ENCODE results near the gene CRACR2B.

CRACR2B gene

DNA sequence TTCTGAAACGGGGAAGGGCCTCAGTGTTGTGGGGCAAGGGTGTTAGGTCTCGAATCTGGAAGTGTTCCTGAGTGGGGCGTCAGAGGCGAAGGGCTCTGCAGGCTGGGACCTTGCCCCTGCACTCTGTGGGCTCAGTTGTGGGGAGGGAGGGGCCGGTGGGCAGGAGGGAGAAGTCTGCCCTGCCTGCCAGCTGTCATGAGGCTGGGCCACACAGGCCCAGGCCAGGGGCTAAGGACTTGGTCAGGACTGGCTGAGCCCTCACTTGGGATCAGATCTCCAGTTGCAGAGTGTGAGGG lies at the start of gene CRACR2B:
Gene CRACR2B (plus strand): TSS at position 23 of the 296 bp plus-strand sequence. CDS start 689 bp downstream, outside the sequence.
- no peaks in the 10 kb centered on the region for H3K27me3 Mint-ChIP-seq
- H3K36me3 Mint-ChIP-seq, result peaks cover 6% of the 10 kb centered on the region
- DNase-seq (ENCODE audit: low spot score in 2 of 2), result no peak
- H3K27ac Mint-ChIP-seq, result peak within 1 kb of the TSS; percentile 29
- peaks cover 30% of the 10 kb centered on the region for H3K4me1 Mint-ChIP-seq
- no peak for ATAC-seq (ENCODE audit: low read depth)
- H3K9me3 Mint-ChIP-seq, result no peaks in the 10 kb centered on the region
- H3K4me3 Mint-ChIP-seq, result peak within 1 kb of the TSS; percentile 82

DNA sequence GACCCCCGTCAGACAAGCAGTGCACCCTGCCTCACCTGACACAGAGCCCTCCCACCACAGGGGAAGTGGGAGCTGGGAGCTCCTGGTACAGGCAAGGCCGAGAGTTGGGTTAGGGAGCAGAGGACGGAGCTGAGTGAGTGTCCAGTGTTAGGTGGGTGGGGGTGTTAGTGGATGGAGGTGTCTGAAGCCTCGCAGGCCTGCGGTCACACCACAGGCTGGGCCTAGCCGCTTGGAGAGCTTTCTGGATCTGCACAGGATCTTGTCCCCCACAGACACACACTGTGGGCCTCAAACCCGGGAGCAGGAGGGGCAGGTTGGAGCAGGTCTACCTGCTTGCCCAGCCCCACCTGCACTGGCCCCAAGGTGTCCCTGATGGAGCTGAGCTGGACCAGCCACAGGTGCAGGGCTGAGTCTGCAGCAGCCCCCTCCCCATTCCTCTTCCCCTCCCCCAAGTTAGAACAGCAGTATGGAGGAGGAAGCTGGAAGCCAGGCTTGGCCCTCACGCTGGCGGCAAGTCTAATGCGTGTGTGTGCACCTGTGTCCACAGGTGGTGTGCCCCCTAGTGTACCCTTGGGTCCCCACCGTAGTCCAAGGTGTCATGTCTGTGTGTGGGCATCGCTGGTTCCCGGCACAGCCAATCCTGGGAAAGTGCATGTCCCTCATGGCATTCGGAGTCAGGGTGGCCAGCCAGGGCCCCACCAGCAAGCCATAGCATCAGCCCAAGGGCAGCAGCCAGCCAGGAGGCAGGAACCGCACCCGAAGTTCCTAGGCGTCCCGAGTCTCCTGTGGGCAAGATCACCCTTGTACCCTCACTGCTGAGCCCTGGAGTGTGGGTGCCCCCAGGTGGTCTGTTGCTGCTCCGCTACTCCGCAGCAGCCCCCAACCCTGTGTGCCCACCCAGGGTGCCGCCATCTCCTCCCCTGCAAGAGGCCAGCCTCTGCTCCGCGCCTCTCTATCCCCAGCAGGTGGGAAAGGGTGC lies 48.5 kb upstream of the CRACR2B start:
- H3K36me3 Mint-ChIP-seq, result no peaks in the 10 kb centered on the region
- H3K4me3 Mint-ChIP-seq, result peak overlapping the region; percentile 56
- peak in 1 of 2 donors; percentile 10 for DNase-seq (ENCODE audit: low spot score in 2 of 2)
- H3K9me3 Mint-ChIP-seq, result no peaks in the 10 kb centered on the region
- no peak for ATAC-seq (ENCODE audit: low read depth)
- H3K4me1 Mint-ChIP-seq, result peaks cover 8% of the 10 kb centered on the region
- no peak overlapping the region for H3K27ac Mint-ChIP-seq
- H3K27me3 Mint-ChIP-seq, result no peaks in the 10 kb centered on the region

DNA sequence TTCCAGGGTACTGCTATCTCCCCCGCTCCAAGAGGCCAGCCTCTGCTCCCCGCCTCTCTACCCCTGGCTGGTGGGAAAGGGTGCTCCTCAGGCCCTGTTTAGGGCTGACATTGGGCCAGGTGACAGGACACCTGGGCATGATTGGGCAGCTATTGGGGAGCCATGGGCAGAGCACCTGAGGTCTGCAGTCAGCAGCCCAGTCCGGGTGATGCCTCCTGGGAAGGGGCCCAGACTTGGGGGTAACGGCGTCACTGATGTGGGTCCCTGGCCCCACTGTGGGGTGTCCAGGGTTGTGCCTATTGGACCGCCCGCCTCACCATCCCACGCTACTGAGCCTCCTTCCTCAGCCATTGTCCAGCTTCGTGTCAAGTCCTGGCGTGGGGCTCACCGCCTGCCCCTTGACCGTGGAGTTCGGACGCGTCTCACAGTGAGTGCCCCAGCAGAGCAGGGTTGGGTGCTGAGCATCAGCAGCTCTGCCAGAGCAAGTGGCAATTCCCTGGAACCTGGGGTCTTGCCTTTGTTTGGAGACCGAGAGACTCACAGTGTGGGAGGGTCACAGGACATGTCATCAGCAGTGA lies 47.7 kb upstream of the CRACR2B start:
- H3K9me3 Mint-ChIP-seq, result no peaks in the 10 kb centered on the region
- DNase-seq (ENCODE audit: low spot score in 2 of 2) (peak in 1 of 2 donors; percentile 9), ATAC-seq (ENCODE audit: low read depth) (no peak)
- H3K27me3 Mint-ChIP-seq, result no peaks in the 10 kb centered on the region
- no peaks in the 10 kb centered on the region for H3K36me3 Mint-ChIP-seq
- H3K4me3 Mint-ChIP-seq, result no peak overlapping the region
- H3K4me1 Mint-ChIP-seq, result peaks cover 8% of the 10 kb centered on the region
- no peak overlapping the region for H3K27ac Mint-ChIP-seq

- H3K9me3 Mint-ChIP-seq, result no peaks in the 10 kb centered on the region
Observed at GRCh38 chr11:782264-783174, 45.2 kb upstream of the CRACR2B start.

DNA sequence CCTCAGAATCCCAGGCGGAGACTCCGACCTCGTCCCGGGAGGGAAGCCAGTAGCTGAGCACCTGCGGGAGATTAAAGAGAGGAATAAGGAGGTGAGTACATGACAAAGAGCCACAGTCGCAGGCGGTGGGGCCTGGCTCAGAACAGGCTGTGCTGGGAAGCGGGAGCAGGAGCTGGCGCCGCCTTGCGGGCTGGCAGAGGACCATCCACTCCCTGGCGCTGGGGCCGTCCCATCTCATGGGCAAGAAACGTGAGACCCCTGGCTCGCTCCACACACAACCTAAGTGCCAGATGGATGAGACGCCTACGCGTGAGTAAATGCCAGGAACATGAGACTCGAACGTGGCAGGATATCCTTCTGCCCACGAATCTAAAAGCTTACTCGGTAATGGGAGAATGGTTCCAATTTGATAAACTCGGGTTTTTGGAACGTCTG lies 44.1 kb upstream of the CRACR2B start:
- ATAC-seq (ENCODE audit: low read depth) (peak; percentile 64), DNase-seq (ENCODE audit: low spot score in 2 of 2) (no peak)
- Mint-ChIP-seq H3K27ac (no peak overlapping the region), H3K27me3 (peaks cover 2% of the 10 kb centered on the region), H3K36me3 (no peaks in the 10 kb centered on the region), H3K9me3 (no peaks in the 10 kb centered on the region), H3K4me3 (no peak overlapping the region), H3K4me1 (peaks cover 2% of the 10 kb centered on the region)

More at GRCh38 chr11:782264-783174, 45.2 kb upstream of the CRACR2B start:
- no peak overlapping the region for H3K4me3 Mint-ChIP-seq
- H3K4me1 Mint-ChIP-seq, result peaks cover 2% of the 10 kb centered on the region
- H3K27ac Mint-ChIP-seq, result no peak overlapping the region
- ATAC-seq (ENCODE audit: low read depth) (no peak), DNase-seq (ENCODE audit: low spot score in 2 of 2) (no peak)
- H3K27me3 Mint-ChIP-seq, result no peaks in the 10 kb centered on the region
- no peaks in the 10 kb centered on the region for H3K36me3 Mint-ChIP-seq

DNA sequence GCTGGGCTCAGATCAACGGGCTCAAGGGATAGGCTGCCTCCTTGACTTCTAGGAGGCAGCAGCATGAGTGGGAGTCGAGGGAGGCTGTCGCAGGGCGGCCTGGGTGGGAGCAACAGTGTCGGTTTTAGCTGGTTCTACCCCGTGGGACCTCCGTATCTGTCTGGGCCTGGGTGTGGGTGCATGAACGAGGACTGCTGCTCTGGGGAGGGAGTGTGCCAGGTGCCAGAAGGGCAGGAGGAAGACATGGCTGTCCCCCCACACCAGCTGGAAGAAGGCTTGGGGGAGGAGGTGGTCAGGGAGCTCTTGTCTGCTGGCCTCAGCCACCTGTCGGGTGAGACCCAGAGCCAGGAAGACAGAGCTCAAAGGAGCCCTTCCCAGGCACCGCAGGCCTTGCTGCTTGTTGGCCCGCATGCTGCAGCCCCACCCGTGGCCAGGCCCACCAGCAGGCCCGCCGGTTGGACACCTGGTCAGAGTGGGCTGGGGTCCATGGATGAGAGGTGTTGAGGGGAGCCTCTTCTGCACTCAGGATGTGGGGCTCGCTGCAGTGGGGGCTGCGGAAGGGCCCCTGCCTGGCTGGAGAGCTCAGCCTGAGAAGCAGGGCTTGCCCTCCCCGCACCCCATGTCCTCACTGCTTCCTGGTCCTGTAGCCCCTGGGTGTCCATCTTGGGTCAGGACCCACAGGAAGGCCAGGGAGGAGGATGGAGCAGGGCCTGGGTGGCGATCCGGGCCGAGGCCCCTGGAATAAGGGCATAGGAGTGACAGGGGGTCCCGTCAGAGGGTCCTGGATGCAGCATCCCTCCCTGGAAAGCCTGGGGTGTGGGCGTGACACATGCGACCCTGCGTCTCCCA lies 41.3 kb upstream of the CRACR2B start:
- H3K9me3 Mint-ChIP-seq, result no peaks in the 10 kb centered on the region
- DNase-seq (ENCODE audit: low spot score in 2 of 2) (no peak), ATAC-seq (ENCODE audit: low read depth) (no peak)
- H3K4me3 Mint-ChIP-seq, result no peak overlapping the region
- no peaks in the 10 kb centered on the region for H3K4me1 Mint-ChIP-seq
- H3K27me3 Mint-ChIP-seq, result peaks cover 3% of the 10 kb centered on the region
- no peak overlapping the region for H3K27ac Mint-ChIP-seq
- H3K36me3 Mint-ChIP-seq, result peaks cover 5% of the 10 kb centered on the region

GRCh38 chr11:787084-787675 lies 40.5 kb upstream of the CRACR2B start:
- DNase-seq (ENCODE audit: low spot score in 2 of 2) (no peak), ATAC-seq (ENCODE audit: low read depth) (no peak)
- H3K4me1 Mint-ChIP-seq, result no peaks in the 10 kb centered on the region
- no peak overlapping the region for H3K4me3 Mint-ChIP-seq
- peaks cover 3% of the 10 kb centered on the region for H3K27me3 Mint-ChIP-seq
- H3K27ac Mint-ChIP-seq, result no peak overlapping the region
- peaks cover 7% of the 10 kb centered on the region for H3K36me3 Mint-ChIP-seq
- no peaks in the 10 kb centered on the region for H3K9me3 Mint-ChIP-seq

DNA sequence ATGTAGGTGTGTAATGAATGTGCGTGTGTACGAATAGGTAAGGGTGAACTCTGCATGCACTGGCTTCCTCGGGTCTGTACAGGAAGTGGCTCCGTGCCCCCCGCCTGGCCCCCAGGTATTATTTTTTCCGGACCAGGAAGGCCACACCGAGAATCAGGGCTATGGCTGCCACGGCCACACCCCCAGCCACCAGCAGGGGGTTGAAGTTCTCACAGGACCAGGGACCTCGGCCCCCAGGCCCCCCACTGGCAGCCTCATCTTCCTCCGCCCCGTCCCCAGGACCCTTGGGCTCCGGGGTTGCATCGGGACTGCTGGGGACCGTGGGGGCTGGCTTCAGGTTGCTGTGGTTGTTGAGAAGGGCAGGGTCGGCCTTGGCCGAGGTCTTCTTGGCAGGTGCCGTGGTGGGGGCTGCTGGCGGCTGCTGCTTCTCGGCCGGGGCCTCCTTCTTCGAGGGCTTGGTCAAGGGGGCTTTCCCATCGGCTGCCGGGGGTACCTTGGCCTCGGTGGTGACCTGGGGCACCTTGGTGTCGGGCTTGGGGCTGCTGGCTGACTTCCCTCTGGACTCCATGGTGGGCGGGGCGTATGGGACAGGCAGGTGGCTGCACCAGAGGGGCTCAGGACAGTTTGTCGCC lies 39.6 kb upstream of the CRACR2B start:
- Mint-ChIP-seq H3K4me1 (no peaks in the 10 kb centered on the region), H3K36me3 (peaks cover 10% of the 10 kb centered on the region), H3K4me3 (no peak overlapping the region), H3K27ac (no peak overlapping the region), H3K27me3 (peaks cover 3% of the 10 kb centered on the region), H3K9me3 (no peaks in the 10 kb centered on the region)
- DNase-seq (ENCODE audit: low spot score in 2 of 2) (no peak), ATAC-seq (ENCODE audit: low read depth) (peak; percentile 23)

DNA sequence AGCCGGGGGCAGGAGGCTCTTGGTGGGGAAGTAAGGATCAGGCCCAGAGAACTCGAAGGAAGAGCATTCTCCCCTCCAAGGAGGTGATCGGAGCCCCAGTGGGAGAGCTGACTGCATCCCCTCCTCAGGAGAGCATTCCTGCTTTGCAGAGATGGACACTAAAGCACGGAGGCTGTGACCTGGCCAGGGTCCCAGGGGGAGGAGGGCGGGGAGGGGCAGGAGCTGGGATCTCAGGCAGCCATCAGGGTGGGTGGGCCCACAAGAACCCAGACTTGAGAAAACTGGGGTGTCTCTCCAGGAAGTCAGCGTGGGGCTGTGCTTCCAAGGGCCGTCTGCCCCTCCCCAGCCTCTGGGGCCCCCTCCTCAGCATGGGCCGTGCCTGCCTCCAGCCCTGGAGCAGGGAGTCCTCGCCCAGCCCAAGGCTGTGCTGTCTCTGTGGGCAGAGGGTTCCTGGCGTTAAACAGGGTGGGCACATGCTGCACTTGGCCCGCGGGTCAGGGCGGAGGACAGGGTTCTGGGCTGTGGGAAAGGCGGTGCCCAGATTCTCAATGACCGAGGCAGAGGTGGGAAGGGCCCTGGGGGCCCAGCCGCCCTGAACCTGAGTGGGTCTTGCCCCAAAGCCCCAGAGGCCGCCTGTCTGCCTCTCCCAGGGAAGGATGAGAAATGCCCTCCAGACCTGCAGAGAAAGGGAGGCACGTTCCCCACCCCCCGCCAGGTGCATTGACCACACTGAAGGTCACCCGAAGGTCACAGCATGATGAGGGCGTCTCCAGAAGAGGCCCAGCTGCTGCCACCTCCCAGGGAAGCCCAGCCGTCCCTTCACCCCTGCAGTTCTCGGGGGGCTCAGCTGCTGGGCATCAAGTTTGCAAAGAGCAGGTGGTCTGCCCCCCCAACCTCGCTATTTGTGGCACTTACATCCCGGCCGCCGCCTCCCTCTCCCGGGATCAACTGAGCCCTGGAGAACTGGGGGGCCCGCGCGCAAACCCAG lies 38.5 kb upstream of the CRACR2B start:
- DNase-seq (ENCODE audit: low spot score in 2 of 2) (no peak), ATAC-seq (ENCODE audit: low read depth) (peak; percentile 21)
- peaks cover 10% of the 10 kb centered on the region for H3K36me3 Mint-ChIP-seq
- no peak overlapping the region for H3K27ac Mint-ChIP-seq
- H3K4me3 Mint-ChIP-seq, result no peak overlapping the region
- H3K27me3 Mint-ChIP-seq, result peaks cover 3% of the 10 kb centered on the region
- no peaks in the 10 kb centered on the region for H3K9me3 Mint-ChIP-seq
- H3K4me1 Mint-ChIP-seq, result no peaks in the 10 kb centered on the region

DNA sequence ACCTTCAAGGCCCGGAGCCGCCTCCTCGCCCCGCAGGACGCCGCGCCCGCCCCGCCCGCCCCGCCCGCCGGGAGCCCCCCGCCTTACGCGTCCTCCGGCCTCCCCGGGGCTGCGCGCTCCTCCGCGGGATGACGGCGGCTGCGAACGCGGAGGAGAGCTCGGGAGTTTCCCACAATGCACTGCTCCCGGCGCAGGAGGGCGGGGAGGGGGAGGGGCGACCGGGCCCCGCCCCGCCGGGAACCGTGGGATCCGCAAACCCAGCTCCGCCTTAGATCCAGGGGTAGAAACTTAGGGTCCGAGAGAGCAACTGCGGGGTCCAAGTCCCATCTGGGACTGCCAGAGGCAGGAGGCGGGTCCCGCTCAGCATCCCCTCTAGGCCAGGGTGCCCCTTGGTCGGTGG lies 37.8 kb upstream of the CRACR2B start, which contains the start of gene CEND1:
Gene CEND1 (minus strand): TSS at position 148 of the 400 bp plus-strand sequence. CDS start 1,514 bp downstream, outside the sequence.
- Mint-ChIP-seq H3K36me3 (peaks cover 10% of the 10 kb centered on the region), H3K4me3 (peak within 1 kb of the TSS; percentile 34), H3K27me3 (peaks cover 3% of the 10 kb centered on the region), H3K4me1 (no peaks in the 10 kb centered on the region), H3K27ac (no peak within 1 kb of the TSS), H3K9me3 (no peaks in the 10 kb centered on the region)
- ATAC-seq (ENCODE audit: low read depth), result peak; percentile 61
- DNase-seq (ENCODE audit: low spot score in 2 of 2), result no peak

GRCh38 chr11:790721-791564 lies 36.8 kb upstream of the CRACR2B start:
- DNase-seq (ENCODE audit: low spot score in 2 of 2) (no peak), ATAC-seq (ENCODE audit: low read depth) (no peak)
- Mint-ChIP-seq H3K4me3 (no peak overlapping the region), H3K27ac (no peak overlapping the region), H3K36me3 (peaks cover 10% of the 10 kb centered on the region), H3K27me3 (peaks cover 3% of the 10 kb centered on the region), H3K4me1 (peaks cover under 1% of the 10 kb centered on the region), H3K9me3 (no peaks in the 10 kb centered on the region)
